Activated T-cell treated with anti-CD3 and anti-CD28 coated beads, Interleukin-2, amount 50 U/mL, for 24 hours (primary cell): ENCODE data around the gene TACO1.

Source experiments
- DNase-seq: peaks from one replicate; pipeline ENCODE4 v3.0.0-alpha.2; 2020
- H3K27ac Mint-ChIP-seq: 2 replicates; pipeline ENCODE4 v1.8.0; 2020; ENCODE audit warnings: mild to moderate bottlenecking, mixed read lengths
- H3K27me3 Mint-ChIP-seq: 2 replicates; pipeline ENCODE4 v1.8.0; 2020; ENCODE audit warnings: mixed read lengths
- H3K36me3 Mint-ChIP-seq: 2 replicates; pipeline ENCODE4 v1.8.0; 2020; ENCODE audit warnings: low read depth, mixed read lengths
- H3K4me1 Mint-ChIP-seq: 2 replicates; pipeline ENCODE4 v1.8.0; 2020; ENCODE audit warnings: low read depth, mixed read lengths
- H3K4me3 Mint-ChIP-seq: 2 replicates; pipeline ENCODE4 v1.8.0; 2020; ENCODE audit warnings: mild to moderate bottlenecking, moderate library complexity, mixed read lengths
- H3K9me3 Mint-ChIP-seq: 2 replicates; pipeline ENCODE4 v1.8.0; 2020; ENCODE audit warnings: mixed read lengths

The TACO1 gene

GRCh38 chr17:63621684-63622573, 21.2 kb downstream of the TACO1 start, which contains the start of gene MAP3K3:
Gene MAP3K3, plus strand, starts transcription at chr17:63622417. Its CDS starts 343 bp downstream, at chr17:63622760.
- peak within 1 kb of the TSS; percentile 99 for H3K4me3 Mint-ChIP-seq
- peaks cover 7% of the 10 kb centered on the region for H3K36me3 Mint-ChIP-seq
- DNase-seq: peak; percentile 94
- peaks cover 43% of the 10 kb centered on the region for H3K4me1 Mint-ChIP-seq
- no peaks in the 10 kb centered on the region for H3K27me3 Mint-ChIP-seq
- no peaks in the 10 kb centered on the region for H3K9me3 Mint-ChIP-seq
- H3K27ac Mint-ChIP-seq: peak within 1 kb of the TSS; percentile 94

GRCh38 chr17:63622574-63623390, 22.1 kb downstream of the TACO1 start:
- H3K4me1 Mint-ChIP-seq: peaks cover 46% of the 10 kb centered on the region
- DNase-seq: peak; percentile 79

GRCh38 chr17:63623786-63624530, 23.3 kb downstream of the TACO1 start:
- Mint-ChIP-seq H3K4me1 (peaks cover 46% of the 10 kb centered on the region), H3K9me3 (no peaks in the 10 kb centered on the region), H3K36me3 (peaks cover 12% of the 10 kb centered on the region), H3K27ac (peak overlapping the region; percentile 94), H3K27me3 (no peaks in the 10 kb centered on the region), H3K4me3 (peak overlapping the region; percentile 99)
- DNase-seq: no peak

More at GRCh38 chr17:63622574-63623390, 22.1 kb downstream of the TACO1 start:
- Mint-ChIP-seq H3K4me3 (peak overlapping the region; percentile 99), H3K27ac (peak overlapping the region; percentile 94), H3K27me3 (no peaks in the 10 kb centered on the region), H3K9me3 (no peaks in the 10 kb centered on the region), H3K36me3 (peaks cover 7% of the 10 kb centered on the region)

- H3K27ac Mint-ChIP-seq: no peak overlapping the region
- peaks cover 49% of the 10 kb centered on the region for H3K4me1 Mint-ChIP-seq
- no peaks in the 10 kb centered on the region for H3K9me3 Mint-ChIP-seq
- DNase-seq: no peak
- no peaks in the 10 kb centered on the region for H3K27me3 Mint-ChIP-seq
- peaks cover 12% of the 10 kb centered on the region for H3K36me3 Mint-ChIP-seq
- peak overlapping the region; percentile 99 for H3K4me3 Mint-ChIP-seq
Observed at GRCh38 chr17:63624531-63624880, 23.8 kb downstream of the TACO1 start.

- peaks cover 55% of the 10 kb centered on the region for H3K4me1 Mint-ChIP-seq
- H3K27ac Mint-ChIP-seq: peak overlapping the region; percentile 9
Observed at GRCh38 chr17:63626551-63627180, 26.0 kb downstream of the TACO1 start.

GRCh38 chr17:63629627-63630026, 28.9 kb downstream of the TACO1 start:
- peaks cover 50% of the 10 kb centered on the region for H3K4me1 Mint-ChIP-seq
- DNase-seq: no peak

More at GRCh38 chr17:63626551-63627180, 26.0 kb downstream of the TACO1 start:
- Mint-ChIP-seq H3K27me3 (no peaks in the 10 kb centered on the region), H3K9me3 (no peaks in the 10 kb centered on the region), H3K36me3 (peaks cover 16% of the 10 kb centered on the region), H3K4me3 (no peak overlapping the region)
- DNase-seq: no peak

GRCh38 chr17:63631062-63631461, 30.4 kb downstream of the TACO1 start:
- H3K9me3 Mint-ChIP-seq: no peaks in the 10 kb centered on the region
- peaks cover 35% of the 10 kb centered on the region for H3K4me1 Mint-ChIP-seq
- no peaks in the 10 kb centered on the region for H3K27me3 Mint-ChIP-seq
- H3K4me3 Mint-ChIP-seq: no peak overlapping the region
- no peak overlapping the region for H3K27ac Mint-ChIP-seq
- H3K36me3 Mint-ChIP-seq: peaks cover 38% of the 10 kb centered on the region
- DNase-seq: no peak

More at GRCh38 chr17:63629627-63630026, 28.9 kb downstream of the TACO1 start:
- Mint-ChIP-seq H3K9me3 (no peaks in the 10 kb centered on the region), H3K4me3 (no peak overlapping the region), H3K27me3 (no peaks in the 10 kb centered on the region), H3K27ac (no peak overlapping the region), H3K36me3 (peaks cover 31% of the 10 kb centered on the region)

GRCh38 chr17:63631626-63632025, 30.9 kb downstream of the TACO1 start:
- Mint-ChIP-seq H3K27ac (no peak overlapping the region), H3K9me3 (no peaks in the 10 kb centered on the region), H3K4me1 (peaks cover 33% of the 10 kb centered on the region), H3K27me3 (no peaks in the 10 kb centered on the region), H3K36me3 (peaks cover 44% of the 10 kb centered on the region), H3K4me3 (no peak overlapping the region)
- no peak for DNase-seq

GRCh38 chr17:63633742-63634141, 33.0 kb downstream of the TACO1 start:
- Mint-ChIP-seq H3K36me3 (peaks cover 58% of the 10 kb centered on the region), H3K27me3 (no peaks in the 10 kb centered on the region), H3K4me1 (peaks cover 30% of the 10 kb centered on the region), H3K4me3 (no peak overlapping the region), H3K9me3 (no peaks in the 10 kb centered on the region), H3K27ac (peak overlapping the region; percentile 62)
- DNase-seq: no peak

- Mint-ChIP-seq H3K36me3 (peaks cover 57% of the 10 kb centered on the region), H3K27ac (peak overlapping the region; percentile 62), H3K4me3 (no peak overlapping the region)
Observed at GRCh38 chr17:63634163-63634562, 33.5 kb downstream of the TACO1 start.

GRCh38 chr17:63634816-63635215, 34.1 kb downstream of the TACO1 start:
- H3K9me3 Mint-ChIP-seq: no peaks in the 10 kb centered on the region

More at GRCh38 chr17:63634163-63634562, 33.5 kb downstream of the TACO1 start:
- Mint-ChIP-seq H3K9me3 (no peaks in the 10 kb centered on the region), H3K27me3 (no peaks in the 10 kb centered on the region), H3K4me1 (peaks cover 34% of the 10 kb centered on the region)
- DNase-seq: no peak

GRCh38 chr17:63635290-63635689, 34.6 kb downstream of the TACO1 start:
- Mint-ChIP-seq H3K4me1 (peaks cover 29% of the 10 kb centered on the region), H3K36me3 (peaks cover 55% of the 10 kb centered on the region), H3K27ac (no peak overlapping the region)

More at GRCh38 chr17:63634816-63635215, 34.1 kb downstream of the TACO1 start:
- Mint-ChIP-seq H3K27ac (no peak overlapping the region), H3K36me3 (peaks cover 56% of the 10 kb centered on the region), H3K4me1 (peaks cover 30% of the 10 kb centered on the region), H3K4me3 (no peak overlapping the region), H3K27me3 (no peaks in the 10 kb centered on the region)
- DNase-seq: no peak

GRCh38 chr17:63635787-63636186, 35.1 kb downstream of the TACO1 start:
- peaks cover 26% of the 10 kb centered on the region for H3K4me1 Mint-ChIP-seq
- DNase-seq: no peak
- H3K27ac Mint-ChIP-seq: no peak overlapping the region
- peaks cover 57% of the 10 kb centered on the region for H3K36me3 Mint-ChIP-seq
- no peaks in the 10 kb centered on the region for H3K27me3 Mint-ChIP-seq
- H3K4me3 Mint-ChIP-seq: no peak overlapping the region
- no peaks in the 10 kb centered on the region for H3K9me3 Mint-ChIP-seq

More at GRCh38 chr17:63635290-63635689, 34.6 kb downstream of the TACO1 start:
- no peaks in the 10 kb centered on the region for H3K27me3 Mint-ChIP-seq
- no peak for DNase-seq
- no peak overlapping the region for H3K4me3 Mint-ChIP-seq
- H3K9me3 Mint-ChIP-seq: no peaks in the 10 kb centered on the region
